GM21423 (cell line): Measurements from ENCODE around the gene SMPDL3B.

Experiments
- ATAC-seq: cut with Tn5 transposase; IDR thresholded peaks from one replicate; pipeline ENCODE4 v1.9.1; 2021; ENCODE audit warnings: mild to moderate bottlenecking, moderate library complexity; ENCODE audit not compliant: unreplicated experiment

The SMPDL3B gene

DNA sequence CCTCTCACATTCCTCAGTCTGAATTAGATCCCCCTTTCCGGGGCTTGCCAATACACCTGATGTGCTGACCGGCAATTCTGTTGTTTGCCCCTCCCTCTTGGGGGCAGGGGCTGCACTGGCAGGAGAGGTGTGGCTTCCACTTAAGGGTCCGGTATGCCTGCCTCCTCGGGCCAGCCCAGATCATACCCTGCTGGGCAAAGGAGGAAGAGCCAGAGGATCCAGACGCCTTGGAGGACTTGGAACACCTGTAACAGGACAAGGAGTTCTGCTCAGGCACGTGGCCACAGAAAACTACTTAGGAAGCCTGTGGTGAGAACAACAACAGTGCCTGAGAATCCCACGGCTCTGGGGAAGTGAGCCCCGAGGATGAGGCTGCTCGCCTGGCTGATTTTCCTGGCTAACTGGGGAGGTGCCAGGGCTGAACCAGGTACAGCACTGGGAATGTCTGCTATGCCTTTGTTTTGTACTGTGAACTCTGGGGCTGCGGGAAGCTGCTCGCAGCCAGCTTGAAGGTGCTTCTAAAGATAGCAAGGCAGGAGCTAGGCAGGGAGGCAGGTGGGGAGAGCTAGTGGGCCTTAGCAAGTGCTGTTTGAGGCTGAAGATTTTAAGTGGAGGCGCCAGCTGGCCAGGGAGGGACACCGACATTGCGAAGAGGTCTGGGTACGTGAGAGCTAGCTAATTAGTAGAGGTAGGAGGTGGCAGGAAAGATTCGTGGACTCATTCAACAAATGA, at the start of gene SMPDL3B:
Gene SMPDL3B, plus strand, starts transcription at position 183 of the 732 bp plus-strand sequence. Its CDS starts 184 bp downstream, at position 367.
- no peak for ATAC-seq

DNA sequence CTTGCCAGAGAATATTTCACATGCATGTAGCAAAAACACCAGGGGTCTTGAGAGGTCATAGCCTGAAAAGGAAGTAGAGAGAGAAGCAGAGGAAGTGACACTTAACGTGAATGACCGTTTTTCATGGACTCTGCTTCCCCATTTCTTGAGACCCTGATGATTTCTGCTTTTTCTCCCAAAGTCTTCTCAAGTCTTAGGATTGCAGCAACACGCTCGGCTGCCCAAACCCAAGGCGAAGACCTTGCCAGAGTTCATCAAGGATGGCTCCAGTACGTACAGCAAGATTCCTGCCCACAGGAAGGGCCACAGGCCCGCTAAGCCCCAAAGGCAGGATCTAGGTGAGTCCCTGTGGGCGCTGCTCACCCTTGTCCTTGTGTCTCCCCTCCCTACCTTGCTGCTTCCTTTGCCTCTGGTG, 49.7 kb upstream of the SMPDL3B start:
- ATAC-seq, result no peak

- ATAC-seq, result no peak
Observed at GRCh38 chr1:27885621-27886352, 49.0 kb upstream of the SMPDL3B start.

DNA sequence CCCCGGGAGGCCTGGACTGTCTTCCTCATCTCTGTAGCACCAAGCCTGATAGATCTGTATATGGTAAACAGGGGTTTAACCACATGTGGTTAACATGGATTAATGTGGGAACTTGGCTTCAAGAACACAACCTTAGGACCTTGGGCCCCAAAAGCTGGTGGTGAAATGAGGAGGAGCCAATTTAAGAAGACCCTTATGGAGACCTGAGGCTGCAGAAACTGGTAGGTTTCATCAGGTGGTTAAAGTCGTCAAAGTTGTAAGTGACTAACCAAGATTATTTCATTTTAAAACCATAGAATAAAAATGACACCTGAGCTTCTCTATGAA, 48.5 kb upstream of the SMPDL3B start:
- no peak for ATAC-seq

DNA sequence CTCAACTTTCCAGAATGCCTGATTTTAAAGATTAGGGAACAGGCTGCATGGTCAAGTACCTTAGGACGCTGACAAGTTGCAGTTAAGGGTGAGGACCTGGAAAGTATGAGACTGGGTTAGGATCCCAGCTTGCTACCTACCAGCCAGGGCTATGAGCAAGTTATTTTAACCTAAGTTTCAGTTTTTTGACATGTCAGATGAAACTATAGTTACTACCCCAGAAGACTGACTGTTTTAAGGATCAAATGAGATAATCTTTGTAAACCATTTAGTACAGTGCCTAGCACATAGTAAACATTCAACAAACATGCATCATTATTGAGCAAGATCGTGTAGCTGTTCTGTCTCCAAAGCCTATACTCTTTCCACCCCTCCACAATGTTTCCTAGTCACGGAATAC, 48.1 kb upstream of the SMPDL3B start:
- no peak for ATAC-seq

GRCh38 chr1:27887215-27888021, 47.4 kb upstream of the SMPDL3B start:
- no peak for ATAC-seq

DNA sequence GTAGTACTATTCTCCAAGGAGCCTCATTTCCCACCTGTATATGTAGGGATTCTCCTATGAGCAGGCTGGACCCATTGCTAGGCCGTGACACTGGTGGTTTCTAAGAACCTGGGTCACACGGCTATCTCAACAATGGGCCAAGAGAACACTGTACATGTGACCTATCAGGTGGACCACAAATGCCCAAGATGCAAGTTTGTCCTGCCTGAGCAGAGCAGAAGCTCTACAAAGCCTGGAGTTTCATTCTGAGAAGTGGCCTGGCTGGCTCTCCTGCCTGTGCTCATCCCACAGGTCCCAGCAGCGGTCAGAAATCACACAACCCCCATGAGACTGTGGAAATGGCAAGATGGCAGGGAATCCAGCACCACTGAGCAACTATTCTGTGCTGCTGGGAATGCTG, 45.3 kb upstream of the SMPDL3B start:
- ATAC-seq, result no peak

- peak; percentile 41 for ATAC-seq
Observed at GRCh38 chr1:27891196-27891889, 43.5 kb upstream of the SMPDL3B start.

DNA sequence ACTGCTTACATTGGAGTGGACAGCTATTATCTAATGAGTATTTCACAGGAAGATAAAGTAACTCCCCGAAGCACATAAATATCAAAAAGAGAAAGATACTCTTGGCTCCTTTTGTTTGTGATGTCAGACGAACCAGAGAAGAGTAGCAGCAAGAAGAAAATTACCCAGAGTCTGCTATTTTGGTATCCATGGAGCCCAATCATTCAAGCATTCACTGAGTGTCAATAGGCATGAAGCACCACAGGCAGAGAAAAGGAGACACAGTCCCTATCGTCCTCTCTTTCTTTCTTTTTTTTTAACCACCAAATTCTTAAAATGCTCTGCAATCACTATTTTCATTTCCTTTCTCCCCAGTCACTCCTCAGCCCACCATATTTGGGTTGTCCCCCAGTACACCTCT, 40.3 kb upstream of the SMPDL3B start:
- ATAC-seq, result no peak

- no peak for ATAC-seq
Observed at GRCh38 chr1:27906759-27907158, 28.0 kb upstream of the SMPDL3B start.

GRCh38 chr1:27912429-27912828, 22.4 kb upstream of the SMPDL3B start:
- ATAC-seq, result no peak

GRCh38 chr1:27915082-27915575, 19.7 kb upstream of the SMPDL3B start:
- ATAC-seq, result peak; percentile 4

GRCh38 chr1:27922272-27922671, 12.5 kb upstream of the SMPDL3B start:
- no peak for ATAC-seq

GRCh38 chr1:27928216-27928954, 6.4 kb upstream of the SMPDL3B start:
- no peak for ATAC-seq

DNA sequence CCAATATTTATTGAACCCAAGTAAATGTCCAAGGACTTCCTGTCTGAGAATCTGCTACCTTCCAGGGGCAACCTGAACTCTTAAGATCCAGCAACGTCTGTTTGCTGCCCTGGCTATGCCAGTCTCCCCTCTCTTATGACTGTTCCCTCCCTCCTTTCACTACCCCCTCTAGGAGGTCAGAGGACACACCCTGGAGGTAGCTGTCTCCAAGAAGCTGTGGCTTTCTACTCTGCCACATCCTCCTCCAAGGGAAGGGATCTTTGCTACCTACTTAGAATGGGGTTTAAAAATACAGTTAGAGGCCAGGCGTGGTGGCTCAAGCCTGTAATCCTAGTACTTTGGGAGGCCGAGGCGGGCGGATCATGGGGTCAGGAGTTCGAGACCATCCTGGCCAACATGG, 3.6 kb upstream of the SMPDL3B start:
- ATAC-seq, result no peak

- ATAC-seq, result no peak
Observed at GRCh38 chr1:27931759-27932158, 3.0 kb upstream of the SMPDL3B start.

DNA sequence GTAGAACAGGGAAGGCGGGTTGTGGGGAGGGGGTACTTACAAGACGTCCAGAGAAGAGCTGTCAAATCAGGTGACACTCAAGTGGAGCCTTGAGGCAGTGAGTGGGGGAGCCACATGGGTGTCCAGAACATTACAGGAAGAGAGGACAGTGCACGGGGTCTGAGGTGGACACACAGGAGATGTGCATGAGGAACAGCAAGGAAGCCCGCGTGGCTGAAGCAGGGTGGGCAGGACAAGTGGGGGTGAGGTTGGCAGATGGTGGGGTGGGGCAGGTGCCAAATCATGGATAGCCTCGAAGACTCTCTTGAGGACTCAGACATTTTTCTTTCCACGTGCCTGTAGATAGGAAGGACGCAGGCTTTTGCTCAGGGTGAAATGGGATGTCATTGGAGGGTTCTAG, 921 bp downstream of the SMPDL3B start:
- ATAC-seq, result no peak

DNA sequence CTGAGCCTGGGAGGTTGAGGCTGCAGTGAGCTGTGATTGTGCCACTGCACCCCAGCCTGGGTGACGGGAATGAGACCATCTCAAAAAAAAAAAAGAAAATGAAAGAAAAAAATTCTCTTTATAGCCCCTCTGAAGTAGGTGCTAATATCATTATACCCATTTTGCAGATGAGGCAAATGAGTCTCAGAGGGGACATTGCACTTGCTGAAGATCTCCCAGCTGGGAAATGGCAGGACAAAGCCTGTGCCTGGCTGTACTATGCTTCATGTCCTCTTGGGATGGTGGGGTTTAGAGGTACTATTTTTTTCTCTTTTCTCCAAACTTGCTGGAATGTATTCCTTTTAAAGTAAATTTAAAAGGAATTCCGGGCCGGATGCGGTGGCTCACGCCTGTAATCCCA, 1.6 kb downstream of the SMPDL3B start:
- ATAC-seq, result no peak

GRCh38 chr1:27937524-27937836, 2.7 kb downstream of the SMPDL3B start:
- no peak for ATAC-seq

GRCh38 chr1:27938488-27938887, 3.7 kb downstream of the SMPDL3B start:
- no peak for ATAC-seq
